Measurements from ENCODE around the gene TIMM17B.
A peak's percentile ranks its signal among the peaks of the same experiment; 100 is the strongest.

The TIMM17B gene

DNA sequence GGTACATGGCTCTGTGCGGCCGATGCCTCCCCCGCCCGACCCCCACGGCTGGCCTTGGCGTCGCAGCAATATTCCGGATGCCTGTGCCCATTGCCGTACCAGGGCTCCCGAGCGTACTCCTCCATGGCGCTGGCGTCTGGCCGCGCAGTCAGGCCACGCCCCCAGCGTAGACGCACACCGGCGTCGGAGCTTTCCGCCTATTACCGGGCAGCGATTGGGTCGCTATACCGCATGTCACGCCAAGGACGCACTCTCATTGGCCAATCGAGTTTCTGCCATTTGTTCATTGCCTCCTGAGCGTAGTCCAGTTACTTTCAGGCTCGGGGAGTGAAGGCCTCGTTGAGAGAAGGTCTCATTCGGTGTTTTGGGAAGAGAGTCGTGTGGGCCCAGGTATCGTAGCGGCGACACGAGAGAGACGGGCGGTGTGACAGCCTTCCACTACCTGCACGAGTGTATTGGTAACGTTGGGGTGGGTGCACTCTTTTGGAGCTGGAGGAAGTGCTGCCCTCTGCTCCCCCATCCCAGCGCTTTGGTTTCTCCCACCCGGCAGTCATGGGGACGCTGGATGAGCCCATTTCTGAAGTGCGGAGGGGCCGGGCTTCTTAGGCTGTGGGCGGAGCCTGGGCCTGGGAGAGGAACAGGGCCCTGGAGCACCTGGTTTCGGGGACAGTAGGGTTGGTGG, at the start of gene TIMM17B, which contains the start of gene PQBP1:
TIMM17B (minus strand) TSS at position 144 of the 682 bp plus-strand sequence; CDS start at position 125, 19 bp downstream.
PQBP1 (plus strand) TSS at position 306 of the 682 bp plus-strand sequence. CDS start 580 bp downstream, outside the sequence.
- DNase-seq (ENCODE audit: low read depth) = peak; percentile 77

GRCh38 chrX:48945517-48946348, 48.2 kb upstream of the TIMM17B start:
- DNase-seq (ENCODE audit: low read depth) = peak; percentile 34

GRCh38 chrX:48942895-48943294, 45.3 kb upstream of the TIMM17B start:
- DNase-seq (ENCODE audit: low read depth) = no peak

- DNase-seq (ENCODE audit: low read depth) = no peak
Measured at GRCh38 chrX:48940404-48940955, 42.9 kb upstream of the TIMM17B start.

DNA sequence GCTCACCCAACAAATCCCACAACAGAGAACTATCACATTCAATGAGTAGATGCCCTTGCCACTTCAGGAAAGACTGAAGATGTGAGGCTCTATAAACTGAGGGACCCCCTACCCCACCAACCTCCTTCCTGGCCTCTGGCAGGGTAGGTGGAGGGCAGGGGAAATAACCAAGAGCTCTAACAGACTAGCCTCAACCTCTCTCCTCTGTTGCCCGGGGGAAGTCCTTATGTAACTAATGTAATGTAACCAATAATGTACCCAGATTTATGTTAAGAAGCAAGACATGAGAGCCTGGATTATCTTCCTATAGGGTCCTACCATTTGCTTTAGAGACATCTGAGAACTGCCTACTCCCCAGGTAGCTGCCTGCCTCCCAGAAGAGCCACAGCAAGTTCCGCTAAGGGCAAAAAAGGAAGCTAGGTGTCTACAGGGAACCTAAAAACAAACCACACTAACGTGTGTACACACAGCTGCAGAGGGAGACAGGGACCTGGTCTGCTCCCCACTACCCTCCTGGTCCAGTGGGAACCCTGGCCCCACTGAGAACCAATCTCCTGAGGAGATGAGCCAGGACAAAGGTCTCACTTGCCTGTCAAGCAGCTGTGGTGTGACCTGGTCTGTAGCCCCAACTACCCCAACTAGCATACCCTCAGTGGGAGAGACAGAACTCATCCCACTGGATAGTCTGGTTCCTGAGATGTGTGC, 42.1 kb upstream of the TIMM17B start:
- DNase-seq (ENCODE audit: low read depth) = no peak

DNA sequence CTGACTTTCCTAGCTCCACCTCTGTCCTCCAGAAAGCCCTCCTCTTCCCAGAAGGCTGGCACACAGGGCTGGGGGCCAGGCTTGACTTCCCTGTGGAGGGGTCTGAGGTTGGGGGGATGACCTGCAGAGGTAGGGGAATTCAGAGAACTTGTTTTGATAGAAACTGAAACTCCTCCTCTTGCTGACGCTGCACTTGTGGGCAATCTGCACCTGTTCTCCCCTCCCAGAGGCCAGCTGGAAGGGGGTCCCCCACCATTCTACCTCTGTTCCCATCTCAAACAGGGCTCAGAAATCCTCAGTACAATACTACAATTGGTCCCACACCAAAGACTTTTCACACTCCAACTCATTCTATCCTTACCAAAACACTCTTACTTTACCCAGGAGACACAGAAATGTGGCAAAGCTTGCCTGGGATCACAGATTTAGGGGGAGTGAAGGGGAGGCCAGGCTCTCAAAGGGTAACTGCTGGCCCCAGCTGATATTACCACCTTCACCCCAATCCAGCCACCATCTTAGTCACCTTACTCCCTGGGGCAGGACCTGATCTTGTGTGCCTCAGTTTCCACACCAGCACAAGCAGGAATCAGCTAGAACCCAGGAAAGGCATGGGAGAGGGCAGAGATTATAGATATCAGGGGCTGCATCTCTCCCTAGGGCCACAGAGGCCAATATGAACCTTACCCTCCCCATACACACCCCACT, 41.3 kb upstream of the TIMM17B start:
- DNase-seq (ENCODE audit: low read depth) = no peak

- DNase-seq (ENCODE audit: low read depth) = peak; percentile 70
Measured at GRCh38 chrX:48937054-48937907, 39.7 kb upstream of the TIMM17B start.

GRCh38 chrX:48936429-48937053, 39.0 kb upstream of the TIMM17B start:
- no peak for DNase-seq (ENCODE audit: low read depth)

DNA sequence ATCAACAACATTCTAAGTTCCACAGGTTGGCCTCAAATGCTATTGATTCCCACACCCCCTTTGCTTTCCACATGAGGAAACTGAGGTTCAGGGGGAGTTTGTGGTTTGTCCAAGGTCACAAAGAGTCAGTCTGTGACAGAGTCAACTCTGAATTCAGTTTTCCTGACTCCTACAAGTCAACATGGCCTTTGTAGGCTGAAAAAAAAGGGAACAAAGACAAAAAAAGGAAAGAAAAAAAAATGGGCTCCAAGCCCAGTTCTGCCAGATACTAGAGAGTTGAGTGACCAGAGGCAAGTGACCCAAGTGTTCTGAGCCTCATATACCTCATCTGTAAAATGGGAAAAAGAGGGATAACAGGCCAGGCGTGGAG, 37.7 kb upstream of the TIMM17B start:
- DNase-seq (ENCODE audit: low read depth) = no peak

GRCh38 chrX:48934581-48935300, 37.2 kb upstream of the TIMM17B start:
- DNase-seq (ENCODE audit: low read depth) = no peak

- no peak for DNase-seq (ENCODE audit: low read depth)
Measured at GRCh38 chrX:48933757-48934156, 36.2 kb upstream of the TIMM17B start.

DNA sequence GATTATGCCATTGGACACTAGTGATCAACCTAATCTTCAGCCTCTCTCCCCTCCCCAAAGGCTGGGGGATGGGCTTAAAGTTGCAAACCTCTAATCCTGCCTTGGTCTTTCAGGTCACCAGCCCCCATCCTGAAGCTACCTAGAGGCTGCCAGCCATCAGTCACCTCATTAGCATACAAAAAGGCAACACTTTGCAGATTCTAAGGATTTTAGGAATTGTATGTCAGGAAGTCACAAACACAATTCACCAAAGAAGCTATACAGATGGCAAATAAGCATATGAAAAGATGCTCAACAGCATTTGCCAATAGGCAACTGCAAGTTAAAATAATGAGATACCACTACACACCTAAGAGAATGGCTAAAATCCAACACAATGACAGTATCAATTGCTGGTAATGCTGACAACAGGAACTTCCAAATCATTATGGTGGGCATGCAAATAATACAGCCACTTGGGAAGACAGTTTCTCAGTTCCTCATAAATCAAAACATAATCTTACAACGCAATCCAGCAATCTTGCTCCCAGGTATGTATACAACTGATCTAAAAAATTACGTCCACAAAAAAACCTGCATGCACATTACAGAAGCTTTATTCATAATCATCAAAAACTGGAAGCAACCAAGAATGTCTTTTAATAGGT, 30.3 kb upstream of the TIMM17B start:
- no peak for DNase-seq (ENCODE audit: low read depth)

DNA sequence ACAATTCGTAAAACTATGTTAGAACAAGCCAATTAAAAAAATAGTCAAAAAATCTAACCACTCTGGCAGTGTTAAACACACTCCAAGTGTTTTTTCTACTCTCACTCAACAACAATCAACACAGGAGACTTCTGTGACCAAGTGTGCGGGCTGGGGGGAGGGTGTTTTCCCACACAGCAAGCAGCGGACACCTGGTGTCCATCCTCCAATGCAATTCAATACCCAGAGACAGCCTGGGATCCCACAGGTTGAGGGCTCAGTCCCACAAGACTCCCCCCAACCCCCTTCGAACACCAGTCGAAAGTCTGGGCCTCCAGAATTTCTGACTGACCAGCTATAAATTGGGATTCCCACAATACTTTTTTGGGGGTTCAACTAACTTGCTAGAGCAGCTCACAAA, 29.6 kb upstream of the TIMM17B start:
- no peak for DNase-seq (ENCODE audit: low read depth)

- no peak for DNase-seq (ENCODE audit: low read depth)
Measured at GRCh38 chrX:48924270-48924669, 26.7 kb upstream of the TIMM17B start.

DNA sequence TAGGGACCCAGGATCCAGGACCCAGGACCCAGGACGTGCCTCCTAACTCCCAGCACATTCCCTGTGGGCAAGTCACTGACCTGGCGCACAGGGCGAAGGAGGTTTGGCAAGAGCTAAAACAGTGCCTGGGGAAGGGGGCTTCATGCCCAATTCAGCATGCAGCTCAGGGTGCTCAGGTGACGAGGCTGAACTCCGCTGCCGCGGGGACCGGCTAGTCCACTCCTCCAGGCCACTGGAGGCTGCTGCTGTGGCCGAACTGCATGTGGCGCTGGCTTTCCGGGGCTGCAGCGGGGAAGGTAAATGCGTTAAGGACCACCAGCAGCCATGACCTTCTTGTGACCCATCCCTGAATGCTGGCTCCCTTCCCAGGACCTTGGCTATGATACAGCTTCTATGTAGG, 26.2 kb upstream of the TIMM17B start:
- no peak for DNase-seq (ENCODE audit: low read depth)

- DNase-seq (ENCODE audit: low read depth) = no peak
Measured at GRCh38 chrX:48920718-48921104, 23.1 kb upstream of the TIMM17B start.

DNA sequence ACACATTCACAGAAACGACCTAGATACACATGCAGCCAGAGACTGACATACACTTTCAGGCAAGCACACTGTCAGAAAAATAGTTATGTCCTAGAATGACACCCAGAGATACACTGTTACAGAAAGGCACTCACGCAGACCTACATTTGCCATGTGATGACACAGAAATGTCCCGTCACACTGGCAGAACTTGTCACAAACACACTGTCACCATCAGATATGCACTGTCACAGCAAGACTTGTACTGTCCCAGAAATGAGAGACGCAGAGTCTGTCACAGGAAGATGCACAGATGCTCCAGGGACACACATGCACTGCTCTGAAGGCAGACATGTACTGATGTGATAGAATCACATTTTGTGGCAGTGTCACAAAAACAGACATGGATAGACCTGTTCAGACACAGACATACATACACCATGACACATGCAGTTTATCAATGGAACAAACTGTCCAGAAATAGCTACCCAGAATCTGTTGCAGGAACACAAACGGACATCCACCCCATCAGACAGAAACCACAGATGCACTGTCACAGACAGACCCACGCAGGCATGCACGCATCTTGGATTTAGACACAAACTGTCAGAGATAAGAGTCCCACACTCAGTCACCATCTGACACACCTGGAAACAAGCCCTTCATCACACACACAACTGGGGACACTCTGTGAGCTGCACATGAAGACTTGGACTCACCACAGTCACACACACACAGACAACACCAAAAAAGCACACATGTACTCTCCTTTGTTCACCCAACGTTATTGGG, 22.6 kb upstream of the TIMM17B start:
- DNase-seq (ENCODE audit: low read depth) = no peak

GRCh38 chrX:48919360-48919841, 21.8 kb upstream of the TIMM17B start:
- DNase-seq (ENCODE audit: low read depth) = no peak

Measured in activated T-cell treated with anti-CD3 and anti-CD28 coated beads for 1 hour (primary cell).